Right lobe of liver (tissue), 6 donors: ENCODE results near the gene INPP5B. TPM values are rescaled to one million over a fixed set of nuclear protein-coding genes. Genes with fewer than 3 reads are reported as not detected.

Experiments
- ATAC-seq, 4 donors: fragments of 200-7000 bp; cut with Tn5 transposase; one replicate each; pipeline ENCODE4 v1.9.1; 2020; ENCODE audit warnings: mild to moderate bottlenecking in 4 of 4, moderate library complexity in 4 of 4
- DNase-seq, 3 donors: peaks; one replicate each; pipeline ENCODE4 v3.0.0-alpha.2; 2020
- H3K27ac ChIP-seq, 3 donors: fragments of 200-600 bp; one replicate each; pipeline ENCODE4 v1.8.0; 2022
- H3K27me3 ChIP-seq, 2 donors: fragments of 200-600 bp; one replicate each; pipeline ENCODE4 v1.8.0; 2022
- H3K36me3 ChIP-seq, 4 donors: fragments of 200-600 bp; sonication (generic) in 1 of 4; one replicate each; pipeline versions ENCODE4 v1.5.1 to v1.8.0; 2017 to 2022; ENCODE audit warnings: control low read depth in 1 of 4
- H3K4me1 ChIP-seq, 4 donors: fragments of 200-600 bp; sonication (generic) in 1 of 4; one replicate each; pipeline versions ENCODE4 v1.5.1 to v1.8.0; 2017 to 2022; ENCODE audit warnings: control low read depth in 1 of 4
- H3K4me3 ChIP-seq, 3 donors: fragments of 200-600 bp; one replicate each; pipeline ENCODE4 v1.8.0; 2022
- H3K9me3 ChIP-seq, 4 donors: fragments of 200-600 bp; sonication (generic) in 1 of 4; one replicate each; pipeline versions ENCODE4 v1.5.1 to v1.8.0; 2017 to 2022; ENCODE audit warnings: control low read depth in 1 of 4
- CTCF ChIP-seq, 4 donors: fragments of 200-600 bp in 3 of 4; fragments of 450-650 bp in 1 of 4; IDR thresholded peaks; one replicate each; pipeline versions ENCODE4 v1.5.1 to v1.8.0; 2016 to 2022; ENCODE audit warnings: antibody characterized with exemption in 4 of 4, mild to moderate bottlenecking in 2 of 4
- POLR2A ChIP-seq: fragments of 450-650 bp; IDR thresholded peaks from one replicate; pipeline ENCODE4 v1.6.1; 2017; ENCODE audit warnings: antibody characterized with exemption, mild to moderate bottlenecking
- WGBS: methylation state at CpG from one replicate; pipeline ENCODE4 v1.1.6; 2018; ENCODE audit warnings: low coverage, low lambda C conversion rate; ENCODE audit not compliant: insufficient coverage; ENCODE audit errors: missing lambda C conversion rate; 5-methylcytosine and 5-hydroxymethylcytosine counted together
- intact Hi-C, 2 donors: fragments of 100-400 bp; cut with DNase I; formaldehyde crosslinking; loops; one replicate each; pipeline versions ENCODE4 v1.11.2 to v1.14.1; 2022
- total RNA-seq, 6 experiments: library from RNA; depleted of rRNA in 2 of 6; stranded (reverse); fragments of >200 nt in 2 of 6; fragmentation: NEBNext Ultra II Directional in 3 of 6; extraction: Animal tissue kit (Norgen Biotek cat#: 25700) in 3 of 6; gene quantifications; one replicate each; pipeline versions ENCODE4 v1.1.0 to v1.2.4, GENCODE V29; 2016 to 2023
- donor health status: DM: no; HTN: yes; CAD: no.
- donor health status: DM: no; HTN: no; CAD: no.
- donor health status: DM: no; HTN: no; CAD: no.
- donor health status: DM: no; HTN: yes; CAD: no.
- donor health status: DM: no; HTN: yes; CAD: no.

INPP5B gene
- total RNA-seq, 6 experiments from 2014 or later: 10.5 to 23.1 (median 14.6) TPM

- Histone ChIP-seq H3K4me1 (peaks cover 0 to 21% (median 4%) of the 10 kb centered on the region in 4 donors), H3K36me3 (peaks cover 0 to 10% (median 1%) of the 10 kb centered on the region in 4 donors), H3K4me3 (peak overlapping the region; percentile 67 to 88 (median 76)), H3K27ac (no peak overlapping the region), H3K27me3 (no peaks in the 10 kb centered on the region), H3K9me3 (no peaks in the 10 kb centered on the region)
- TF ChIP-seq CTCF (IDR thresholded peaks at IDR 0.05): no peak
- TF ChIP-seq POLR2A: no peak
- DNase-seq (no peak), ATAC-seq (no peak)
- intact Hi-C loops: no loop called here
- WGBS: 71% methylated on average over 7 of the region's 13 CpGs
Measured at GRCh38 chr1:37930246-37931101, 16.4 kb downstream of the INPP5B start.

GRCh38 chr1:37926038-37926924 lies 20.6 kb downstream of the INPP5B start:
- TF ChIP-seq POLR2A (no peak), CTCF (IDR thresholded peaks at IDR 0.05) (no peak)
- Histone ChIP-seq H3K4me3 (no peak overlapping the region), H3K4me1 (peaks cover 0 to 13% (median 0%) of the 10 kb centered on the region in 4 donors), H3K36me3 (peaks cover 0 to 9% (median 3%) of the 10 kb centered on the region in 4 donors), H3K27me3 (no peaks in the 10 kb centered on the region), H3K27ac (no peak overlapping the region), H3K9me3 (no peaks in the 10 kb centered on the region)
- 65% methylated on average over 12 of the region's 13 CpGs for WGBS
- intact Hi-C loops: no loop called here
- no peak for ATAC-seq
- DNase-seq: no peak

- ATAC-seq (no peak), DNase-seq (no peak)
- H3K27ac ChIP-seq: no peak overlapping the region
- WGBS: 75% methylated on average over 4 of the region's 4 CpGs
- peaks cover 0 to 8% (median 0%) of the 10 kb centered on the region in 4 donors for H3K4me1 ChIP-seq
- H3K9me3 ChIP-seq: no peaks in the 10 kb centered on the region
- H3K27me3 ChIP-seq: no peaks in the 10 kb centered on the region
- intact Hi-C loops: no loop called here
- TF ChIP-seq POLR2A (no peak), CTCF (IDR thresholded peaks at IDR 0.05) (no peak)
- peaks cover 0 to 9% (median 3%) of the 10 kb centered on the region in 4 donors for H3K36me3 ChIP-seq
- H3K4me3 ChIP-seq: no peak overlapping the region
Measured at GRCh38 chr1:37925316-37925715, 21.5 kb downstream of the INPP5B start.

GRCh38 chr1:37923551-37923889 lies 23.3 kb downstream of the INPP5B start:
- peaks cover 0 to 9% (median 3%) of the 10 kb centered on the region in 4 donors for H3K36me3 ChIP-seq
- no peaks in the 10 kb centered on the region for H3K9me3 ChIP-seq
- intact Hi-C loops: no loop called here
- ATAC-seq: no peak
- no CpG with 5 or more reads among the region's 3 CpGs for WGBS
- no peak for DNase-seq
- no peaks in the 10 kb centered on the region for H3K27me3 ChIP-seq
- H3K4me3 ChIP-seq: no peak overlapping the region
- peaks cover 0 to 10% (median 0%) of the 10 kb centered on the region in 4 donors for H3K4me1 ChIP-seq
- no peak overlapping the region for H3K27ac ChIP-seq
- TF ChIP-seq POLR2A (no peak), CTCF (IDR thresholded peaks at IDR 0.05) (no peak)
